ENCODE data around the gene BCL3. TPM values are rescaled to one million over a fixed set of nuclear protein-coding genes. Genes with fewer than 3 reads are reported as not detected.
"Not testable (repeated sequence)": the region's sequence is repeated elsewhere in the genome, so short reads cannot be mapped to it uniquely, and the experiment has no call there.

The BCL3 gene
- total RNA-seq, 1 experiment from 2014 or later, result 39.1 TPM

DNA sequence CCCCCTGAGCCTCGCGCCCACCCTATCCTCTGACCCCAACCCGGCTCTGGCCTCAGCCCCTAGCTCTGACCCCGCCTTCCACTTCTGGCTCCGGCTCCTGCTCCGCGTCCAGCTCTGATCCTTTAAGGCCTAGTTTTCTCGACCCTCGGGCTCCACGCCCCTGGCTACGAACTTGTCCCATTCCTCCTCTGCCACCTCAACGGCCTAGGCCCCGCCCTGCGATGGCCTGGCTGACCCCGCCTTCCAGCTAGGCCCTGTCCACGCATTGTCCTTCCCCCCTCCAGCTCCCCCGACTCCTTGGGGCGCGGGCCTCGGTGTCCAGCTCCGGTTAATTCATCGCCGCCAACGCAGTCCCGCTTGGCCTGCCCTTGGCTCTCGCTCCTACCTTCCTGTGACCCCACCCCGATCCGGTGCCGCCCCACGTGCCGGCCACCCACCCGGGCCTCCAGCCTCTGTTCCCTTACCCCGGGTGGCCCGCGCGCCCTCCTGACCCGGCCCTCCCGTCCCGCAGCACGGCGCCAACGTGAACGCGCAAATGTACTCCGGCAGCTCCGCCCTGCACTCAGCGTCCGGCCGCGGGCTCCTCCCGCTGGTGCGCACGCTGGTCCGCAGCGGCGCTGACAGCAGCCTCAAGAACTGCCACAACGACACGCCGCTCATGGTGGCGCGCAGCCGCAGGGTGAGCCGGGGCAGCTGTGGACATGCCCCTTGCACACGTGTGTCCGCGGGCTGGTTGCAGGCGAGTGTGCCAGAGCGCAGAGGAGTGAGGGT is 9.4 kb downstream of the BCL3 start:
- DNase-seq (ENCODE audit: low spot score), result no peak

DNA sequence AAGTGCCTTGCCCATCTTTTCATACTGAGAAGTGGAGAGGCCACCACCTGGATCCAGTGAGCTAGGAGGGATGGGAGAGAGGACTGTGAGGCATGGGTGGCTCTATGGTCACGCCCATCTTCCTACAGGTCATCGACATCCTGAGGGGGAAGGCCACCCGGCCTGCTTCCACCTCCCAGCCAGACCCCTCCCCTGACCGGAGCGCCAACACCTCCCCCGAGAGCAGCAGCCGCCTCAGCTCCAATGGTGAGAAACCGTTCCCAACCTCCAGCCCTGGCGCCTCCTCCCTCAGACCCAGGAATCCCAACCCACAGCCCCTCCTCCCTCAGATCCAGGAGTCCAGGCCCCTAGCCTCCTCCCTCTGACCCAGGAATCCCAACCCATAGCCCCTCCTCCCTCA is 10.1 kb downstream of the BCL3 start:
- DNase-seq (ENCODE audit: low spot score), result no peak

DNA sequence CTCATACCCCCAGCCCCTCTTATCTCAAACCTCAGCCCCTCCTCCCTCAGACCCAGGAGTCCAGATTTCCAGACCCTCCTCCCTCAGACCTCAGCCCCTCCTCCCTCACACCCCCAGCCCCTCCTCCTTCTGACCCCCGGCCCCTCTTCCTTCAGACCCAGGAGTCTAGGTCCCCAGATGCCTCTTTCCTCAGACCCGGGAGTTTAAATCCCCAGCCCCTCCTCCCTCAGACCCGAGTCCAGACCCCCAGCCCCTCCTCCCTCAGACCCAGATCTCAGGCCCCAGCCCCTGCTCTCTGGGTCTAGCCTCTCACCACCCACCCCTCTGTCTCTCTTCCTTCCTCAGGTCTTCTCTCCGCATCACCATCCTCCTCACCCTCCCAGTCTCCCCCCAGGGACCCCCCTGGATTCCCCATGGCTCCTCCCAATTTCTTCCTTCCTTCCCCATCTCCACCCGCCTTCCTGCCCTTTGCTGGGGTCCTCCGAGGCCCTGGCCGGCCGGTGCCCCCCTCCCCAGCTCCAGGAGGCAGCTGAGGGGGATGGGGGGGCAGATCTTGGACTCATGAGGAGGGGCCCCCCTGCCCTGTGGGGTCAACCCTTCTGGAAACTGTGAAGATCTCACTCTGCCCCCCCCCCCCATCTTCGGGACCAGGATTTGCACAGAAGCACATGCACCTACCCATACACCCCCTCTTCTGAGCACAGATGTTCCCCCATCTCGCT is 10.7 kb downstream of the BCL3 start:
- DNase-seq (ENCODE audit: low spot score), result no peak

DNA sequence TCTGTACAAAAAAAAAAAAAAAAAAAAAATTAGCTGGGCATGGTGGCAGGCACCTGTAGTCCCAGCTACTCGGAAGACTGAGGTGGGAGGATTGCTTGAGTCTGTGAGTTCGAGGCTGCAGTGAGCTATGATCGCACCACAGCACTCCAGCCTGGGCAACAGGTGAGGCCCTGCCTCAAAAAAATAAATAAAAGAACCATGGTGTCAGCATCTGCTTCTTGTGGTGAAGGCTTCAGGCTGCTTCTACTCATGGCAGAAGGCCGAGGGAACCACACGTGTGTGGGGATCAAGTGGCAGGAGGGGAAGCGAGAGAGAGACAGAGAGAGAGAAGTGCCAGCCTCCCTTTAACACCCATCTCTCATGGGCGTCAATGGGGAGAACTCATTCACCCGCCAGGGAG is 13.5 kb downstream of the BCL3 start:
- no peak for DNase-seq (ENCODE audit: low spot score)

DNA sequence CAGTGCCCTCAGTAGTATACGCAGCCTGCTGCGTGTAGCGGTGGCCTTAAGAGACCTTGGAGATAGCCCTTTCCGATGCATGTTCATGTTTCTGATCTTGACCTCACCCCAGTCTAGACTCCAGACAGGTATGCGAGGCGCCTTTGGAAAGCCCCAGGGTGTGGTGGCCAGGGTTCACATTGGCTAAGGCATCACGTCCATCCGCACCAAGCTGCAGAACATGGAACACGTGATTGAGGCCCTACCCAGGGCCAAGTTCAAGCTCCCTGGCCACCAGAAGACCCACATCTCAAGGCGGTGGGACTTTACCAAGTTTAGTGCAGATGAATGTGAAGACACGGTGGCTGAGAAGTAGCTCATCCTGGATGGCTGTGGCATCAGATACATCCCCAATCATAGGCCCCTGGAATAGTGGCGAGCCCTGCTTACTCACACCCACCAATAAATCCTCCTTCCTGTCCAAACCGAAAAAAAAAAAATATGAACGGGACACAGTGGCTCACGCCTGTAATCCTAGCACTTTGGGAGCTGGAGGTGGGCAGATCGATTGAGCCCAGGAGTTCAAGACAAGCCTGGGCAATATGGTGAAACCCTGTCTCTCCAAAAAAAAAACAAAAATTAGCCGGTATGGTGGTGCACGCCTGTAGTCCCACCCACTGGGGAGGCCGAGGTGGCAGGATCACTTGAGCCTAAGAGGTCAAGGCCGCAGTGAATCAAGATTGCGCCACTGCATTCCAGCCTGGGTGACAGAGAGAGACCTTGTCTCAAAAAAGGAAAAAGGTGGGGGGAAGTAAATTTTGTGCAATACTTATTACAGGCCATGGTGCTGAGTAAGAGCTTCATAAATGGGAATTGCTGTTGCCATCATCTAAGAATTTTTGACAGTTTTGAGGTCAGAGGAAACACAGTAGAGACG is 16.8 kb downstream of the BCL3 start:
- DNase-seq (ENCODE audit: low spot score), result no peak

DNA sequence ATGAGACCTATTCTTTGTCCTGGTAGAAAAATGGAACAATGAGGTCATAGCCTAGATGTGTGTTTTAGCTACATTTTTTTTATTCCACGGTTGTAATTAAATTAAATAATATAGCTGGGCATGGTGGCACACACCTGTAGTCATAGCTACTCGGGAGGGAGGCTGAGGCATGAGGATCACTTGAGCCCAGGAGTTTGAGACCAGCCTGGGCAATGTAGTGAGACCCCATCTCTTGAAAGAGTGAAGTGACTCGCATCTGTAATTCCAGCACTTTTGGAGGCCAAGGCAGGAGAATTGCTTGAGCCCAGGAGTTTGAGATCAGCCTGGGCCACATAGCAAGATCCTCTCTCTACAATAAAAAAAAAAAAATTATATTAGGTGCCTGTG is 17.4 kb downstream of the BCL3 start:
- no peak for DNase-seq (ENCODE audit: low spot score)

DNA sequence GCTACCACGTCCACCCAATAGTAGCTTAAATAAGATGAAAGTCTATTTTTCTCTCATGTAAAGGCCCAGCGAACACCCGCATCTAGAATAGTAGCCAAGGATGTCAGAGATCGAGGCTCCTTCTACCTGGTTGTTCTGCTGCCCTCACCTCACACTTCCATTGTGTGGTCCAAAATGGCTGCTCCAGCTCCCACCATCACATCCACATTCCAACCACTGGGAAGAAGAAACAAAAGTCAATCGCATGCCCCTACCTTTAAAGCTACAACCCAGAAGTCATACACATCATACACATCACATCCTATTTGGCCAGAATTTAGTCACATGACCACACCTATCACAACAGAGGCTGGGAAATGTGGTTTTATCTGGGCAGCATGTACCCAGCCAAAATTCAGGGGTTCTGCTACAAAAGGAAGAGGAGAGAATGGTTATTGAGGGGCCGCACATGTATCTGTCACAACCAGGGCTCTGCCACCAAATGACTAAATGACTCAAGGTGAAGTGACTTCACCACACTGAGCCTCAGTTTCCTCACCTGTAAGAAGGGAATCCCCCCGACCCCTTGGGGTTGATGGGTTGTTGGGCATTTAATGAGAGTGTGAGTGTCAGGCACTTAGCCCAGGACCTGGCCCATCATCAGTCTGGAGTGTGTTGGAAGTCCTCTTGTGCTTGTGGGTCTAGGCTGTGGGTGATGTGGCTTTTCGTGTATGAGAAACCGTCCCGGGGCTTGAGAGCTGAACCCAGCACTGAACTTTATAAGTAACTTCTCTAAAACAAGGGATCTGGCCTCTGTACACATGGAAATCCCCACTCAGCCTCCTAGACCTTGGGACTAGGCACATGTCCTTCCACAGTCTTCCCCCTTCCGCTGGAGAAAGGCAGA is 19.0 kb downstream of the BCL3 start:
- no peak for DNase-seq (ENCODE audit: low spot score)

DNA sequence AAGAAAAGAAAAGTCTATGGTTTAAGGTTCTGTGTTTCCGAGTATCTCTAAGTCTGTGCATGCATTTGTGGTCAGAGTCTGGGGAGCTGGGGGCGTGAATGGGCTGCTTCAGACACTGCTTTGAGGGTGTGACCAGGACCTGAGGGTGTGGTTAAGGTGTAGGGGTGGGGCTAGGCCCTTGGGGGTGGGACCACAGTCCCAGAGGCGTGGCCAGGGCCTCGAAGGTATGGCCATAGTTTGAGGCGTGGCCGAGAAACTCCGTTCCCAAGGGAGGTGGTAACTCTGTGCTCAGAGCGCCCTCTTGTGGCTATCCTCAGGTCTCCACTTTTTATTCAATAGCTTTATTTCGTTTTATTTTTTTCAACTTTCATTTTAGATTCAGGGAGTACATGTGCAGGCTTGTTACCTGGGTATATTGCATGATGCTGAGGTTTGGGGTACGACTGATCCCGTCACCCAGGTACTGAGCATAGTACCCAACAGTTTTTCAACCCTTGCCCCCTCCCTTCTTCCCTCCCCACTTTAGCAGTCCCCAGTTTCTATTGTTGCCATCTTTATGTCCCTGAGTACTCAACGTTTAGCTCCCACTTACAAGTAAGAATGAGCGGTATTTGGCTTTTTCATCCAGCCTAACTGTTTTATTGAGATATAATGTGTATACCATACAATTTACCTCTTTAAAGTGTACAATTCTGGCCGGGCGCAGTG is 22.2 kb downstream of the BCL3 start:
- peak; percentile 100 for DNase-seq (ENCODE audit: low spot score)

DNA sequence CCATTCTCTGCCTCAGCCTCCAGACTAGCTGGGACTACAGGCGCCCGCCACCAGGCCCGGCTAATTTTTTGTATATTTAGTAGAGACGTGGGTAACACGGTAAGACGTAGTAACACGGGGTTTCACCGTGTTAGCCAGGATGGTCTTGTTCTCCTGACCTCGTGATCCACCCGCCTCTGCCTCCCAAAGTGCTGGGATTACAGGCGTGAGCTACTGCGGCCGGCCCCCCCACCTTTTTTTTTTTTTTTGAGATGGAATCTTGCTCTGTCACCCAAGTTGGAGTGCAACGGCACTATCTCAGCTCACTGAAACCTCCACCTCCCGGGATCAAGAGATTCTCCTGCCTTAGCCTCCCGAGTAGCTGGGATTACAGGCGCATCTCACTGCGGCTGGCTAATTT is 23.6 kb downstream of the BCL3 start:
- DNase-seq (ENCODE audit: low spot score), result not testable (repeated sequence)

DNA sequence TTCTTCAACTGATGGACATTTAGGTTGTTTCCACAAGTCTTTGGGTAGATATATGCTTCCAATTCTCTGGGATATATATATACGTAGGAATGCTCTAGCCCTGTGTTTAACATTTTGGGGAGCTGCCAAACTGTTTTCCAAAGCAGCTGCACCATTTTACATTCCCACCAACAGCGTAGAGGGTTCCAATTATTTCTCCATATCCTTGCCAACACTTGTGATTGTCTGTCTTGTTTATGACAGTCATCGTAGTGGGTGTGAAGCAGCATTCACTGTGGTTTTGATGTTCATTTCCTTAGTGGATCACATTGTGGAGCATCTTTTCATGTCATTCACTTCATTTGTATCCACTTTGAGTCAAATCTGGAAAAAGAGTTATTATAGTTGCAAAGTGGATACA is 24.5 kb downstream of the BCL3 start:
- DNase-seq (ENCODE audit: low spot score), result no peak

DNA sequence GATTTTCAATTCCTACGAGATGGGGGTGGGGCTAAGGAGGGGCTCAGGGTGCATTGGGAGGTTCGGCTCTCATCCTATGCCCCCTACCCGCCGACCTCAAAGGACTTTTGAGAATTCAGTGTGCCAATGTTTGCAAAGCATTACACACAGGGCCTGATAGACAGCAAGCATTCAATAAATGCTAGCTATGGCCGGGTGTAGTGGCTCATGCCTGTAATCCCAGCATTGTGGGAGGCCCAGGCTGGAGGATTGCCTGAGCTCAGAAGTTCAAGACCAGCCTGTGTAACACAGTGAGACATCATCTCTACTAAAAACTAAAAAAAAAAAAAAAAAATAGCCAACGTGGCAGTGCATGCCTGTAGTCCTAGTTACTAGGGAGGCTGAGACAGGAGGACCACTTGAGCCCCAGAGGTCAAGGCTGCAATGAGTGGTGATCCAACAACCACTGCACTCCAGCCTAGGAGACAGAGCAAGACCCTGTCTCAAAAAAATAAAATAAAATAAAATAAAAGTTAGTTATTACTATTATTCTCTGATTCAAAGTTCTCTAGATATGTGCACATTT is 27.2 kb downstream of the BCL3 start:
- no peak for DNase-seq (ENCODE audit: low spot score)

DNA sequence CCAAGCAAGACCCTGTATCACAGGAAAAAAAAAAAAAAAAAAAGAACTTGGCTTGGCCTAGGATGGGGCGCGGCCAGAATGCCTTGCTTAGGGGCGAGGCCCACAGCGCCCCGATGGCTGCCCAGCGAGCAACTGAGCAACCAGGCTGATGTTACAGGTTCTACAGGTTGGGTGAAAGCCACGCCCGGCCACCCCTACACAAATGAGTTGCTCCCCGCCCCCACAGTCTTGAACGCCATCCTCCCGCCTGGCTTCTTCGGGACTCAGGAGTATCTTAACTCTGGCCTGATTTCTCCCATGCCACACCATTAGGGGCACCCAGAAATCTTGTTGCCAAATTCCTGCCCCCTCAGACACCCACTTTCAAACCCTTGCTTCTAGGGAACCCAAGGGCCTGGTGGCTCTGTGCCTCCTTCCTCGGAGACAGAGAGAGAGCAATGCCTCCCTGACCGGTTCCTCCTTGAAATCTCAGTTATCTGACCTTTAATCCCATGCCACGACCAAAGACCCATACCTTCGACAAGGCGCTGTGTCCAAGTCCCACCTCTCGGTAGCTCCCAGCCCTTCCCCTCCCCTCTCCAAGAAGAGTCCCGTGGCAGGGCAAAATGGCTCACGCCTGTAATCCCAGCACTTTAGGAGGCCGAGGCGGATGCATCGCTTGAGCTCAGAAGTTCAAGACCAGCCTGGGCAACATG is 28.0 kb downstream of the BCL3 start:
- peak; percentile 99 for DNase-seq (ENCODE audit: low spot score)

DNA sequence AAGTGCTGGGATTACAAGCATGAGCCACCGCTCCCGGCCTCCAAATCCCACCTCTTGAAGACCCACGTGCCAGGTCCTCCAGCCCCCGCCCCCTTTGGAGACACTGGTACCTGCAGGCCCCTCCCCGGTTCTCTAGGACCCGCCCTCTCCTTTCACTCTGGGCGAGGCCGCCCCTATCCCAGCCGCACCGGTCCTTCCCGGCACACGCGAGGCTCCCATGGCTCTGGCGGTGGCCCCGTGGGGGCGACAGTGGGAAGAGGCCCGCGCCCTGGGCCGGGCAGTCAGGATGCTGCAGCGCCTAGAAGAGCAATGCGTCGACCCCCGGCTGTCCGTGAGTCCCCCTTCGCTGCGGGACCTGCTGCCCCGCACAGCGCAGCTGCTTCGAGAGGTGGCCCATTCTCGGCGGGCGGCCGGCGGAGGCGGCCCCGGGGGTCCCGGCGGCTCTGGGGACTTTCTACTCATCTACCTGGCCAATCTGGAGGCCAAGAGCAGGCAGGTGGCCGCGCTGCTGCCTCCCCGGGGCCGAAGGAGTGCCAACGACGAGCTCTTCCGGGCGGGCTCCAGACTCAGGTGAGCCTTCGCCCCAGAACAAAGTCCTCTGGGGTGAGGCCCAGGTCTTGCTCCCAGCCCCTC is 29.3 kb downstream of the BCL3 start, which contains the start of gene CBLC:
CBLC (plus strand) TSS at position 176 of the 633 bp plus-strand sequence; CDS start at position 218, 42 bp downstream.
- peak; percentile 98 for DNase-seq (ENCODE audit: low spot score)

DNA sequence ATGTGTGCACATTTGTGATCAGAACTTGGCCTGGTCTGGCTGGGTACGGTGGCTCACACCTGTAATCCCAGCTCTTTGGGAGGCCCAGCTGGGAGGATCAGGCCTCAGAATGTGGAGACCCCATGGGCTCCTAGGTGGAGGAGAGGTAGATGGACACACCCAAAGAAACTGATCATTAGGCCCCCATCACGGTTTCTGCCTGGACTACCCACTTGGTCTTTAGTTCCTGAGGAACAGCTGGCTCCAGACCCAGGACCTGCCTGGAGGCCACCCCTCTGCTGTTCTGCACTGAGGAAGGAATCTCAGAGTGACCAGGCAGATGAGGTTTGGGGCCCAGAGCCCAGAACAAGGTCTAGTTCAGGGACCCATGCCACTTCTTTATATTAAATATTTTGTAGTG is 30.6 kb downstream of the BCL3 start:
- no peak for DNase-seq (ENCODE audit: low spot score)

DNA sequence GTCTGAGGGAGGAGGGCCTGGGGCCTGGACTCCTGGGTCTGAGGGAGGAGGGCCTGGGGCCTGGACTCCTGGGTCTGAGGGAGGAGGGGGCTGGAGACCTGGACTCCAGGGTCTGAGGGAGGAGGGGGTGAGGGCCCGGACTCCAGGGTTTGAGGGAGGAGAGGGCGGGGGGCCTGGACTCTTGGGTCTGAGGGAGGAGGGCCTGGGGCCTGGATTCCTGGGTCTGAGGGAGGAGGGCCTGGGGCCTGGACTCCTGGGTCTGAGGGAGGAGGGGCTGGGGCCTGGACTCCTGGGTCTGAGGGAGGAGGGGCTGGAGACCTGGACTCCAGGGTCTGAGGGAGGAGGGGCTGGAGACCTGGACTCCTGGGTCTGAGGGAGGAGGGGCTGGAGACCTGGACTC is 33.2 kb downstream of the BCL3 start:
- DNase-seq (ENCODE audit: low spot score), result not testable (repeated sequence)

DNA sequence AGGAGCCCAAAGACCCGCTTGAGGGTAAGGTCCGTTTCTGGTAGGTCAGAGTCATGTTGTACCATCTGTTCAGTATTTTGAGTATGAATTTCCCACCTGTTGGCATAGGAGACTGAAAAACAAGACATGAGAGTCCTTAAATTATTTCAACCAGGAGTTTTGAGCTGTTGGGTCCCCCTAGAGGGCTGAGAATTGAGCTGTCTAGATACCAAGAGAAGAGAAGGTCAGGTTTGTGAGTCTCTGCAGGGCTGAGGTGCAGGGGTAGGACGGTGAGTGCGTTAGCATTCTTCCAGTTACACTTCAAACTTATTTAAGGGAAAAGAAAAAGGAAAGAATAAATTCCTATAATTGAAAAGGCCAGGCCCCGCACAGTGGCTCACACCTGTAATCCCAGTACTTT is 34.2 kb downstream of the BCL3 start:
- no peak for DNase-seq (ENCODE audit: low spot score)

DNA sequence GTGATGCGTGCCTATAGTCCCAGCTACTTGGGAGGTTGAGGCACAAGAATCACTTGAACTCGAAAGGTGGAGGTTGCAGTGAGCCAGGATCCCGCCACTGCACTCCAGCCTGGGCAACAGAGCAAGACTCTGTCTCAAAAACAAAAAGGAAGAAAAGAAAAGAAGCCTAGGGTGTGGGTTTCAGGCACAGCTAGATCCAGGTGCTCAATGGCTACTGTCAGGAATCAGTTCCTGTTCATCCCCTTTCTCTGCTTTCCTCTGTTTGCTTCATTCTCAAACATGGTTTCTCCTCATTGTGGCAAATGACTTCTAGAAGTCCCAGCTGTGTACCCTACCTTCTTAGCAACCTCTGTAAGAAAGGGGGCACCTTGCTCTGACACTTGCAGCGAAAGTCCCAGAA is 35.0 kb downstream of the BCL3 start:
- no peak for DNase-seq (ENCODE audit: low spot score)

DNA sequence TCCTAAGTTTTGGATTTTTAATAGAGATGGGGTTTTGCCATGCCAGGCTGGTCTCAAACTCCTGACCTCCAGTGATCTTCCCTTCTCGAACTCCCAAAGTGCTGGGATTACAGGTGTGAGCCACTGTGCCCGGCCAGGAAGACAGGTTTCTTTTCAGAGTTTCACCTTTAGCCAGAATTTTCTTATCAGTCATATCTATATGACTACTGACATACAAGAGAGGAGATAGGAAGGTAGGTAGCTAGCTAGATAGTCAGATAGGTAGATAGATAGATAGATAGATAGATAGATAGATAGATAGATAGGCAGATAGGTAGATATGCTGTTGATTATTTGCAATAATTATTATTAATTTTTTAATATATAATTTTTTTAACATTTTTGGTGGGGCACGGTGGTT is 36.8 kb downstream of the BCL3 start:
- DNase-seq (ENCODE audit: low spot score), result no peak

DNA sequence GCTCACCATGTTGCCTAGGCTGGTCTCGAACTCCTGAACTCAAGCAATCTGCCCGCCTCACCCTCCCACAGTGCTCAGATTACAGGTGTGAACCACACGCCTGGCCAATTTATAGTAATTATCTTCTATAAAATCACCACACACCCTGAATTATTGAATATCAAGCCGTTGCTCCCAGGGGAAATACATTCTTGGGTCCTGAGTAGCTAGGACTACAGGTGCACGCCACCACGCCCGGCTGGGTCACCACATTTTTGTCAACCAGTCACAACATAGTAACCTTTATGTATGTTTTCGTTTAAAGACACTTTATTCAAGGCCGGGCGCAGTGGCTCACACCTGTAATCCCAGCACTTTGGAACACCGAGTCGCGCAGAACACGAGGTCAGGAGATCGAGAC is 37.5 kb downstream of the BCL3 start:
- no peak for DNase-seq (ENCODE audit: low spot score)
